Measurements from ENCODE around the gene DRC3. TPM values are rescaled to one million over a fixed set of nuclear protein-coding genes. Genes with fewer than 3 reads are reported as not detected.

The DRC3 gene
- total and polyA plus RNA-seq, 10 of the 15 experiments (the other 5 are each of a cell fraction or from before 2014, with no cell fraction given) = 0.18 to 2.3 (median 0.60) TPM; not detected in 3

GRCh38 chr17:18016426-18016825 lies 43.8 kb downstream of the DRC3 start:
- H3K36me3 ChIP-seq (ENCODE audit: control insufficient read depth in 2 of 2, insufficient read depth in 2 of 2, low read length in 1 of 2) = peaks cover 2 to 13% of the 10 kb centered on the region in 2 experiments; a peak in 3 of 4 replicates
- DNase-seq (ENCODE audit: low read depth, low spot score) (no peak), FAIRE-seq (no peak), ATAC-seq (no peak)
- H3K27ac ChIP-seq (ENCODE audit: control insufficient read depth, insufficient read depth) = no peak overlapping the region
- H3K9ac ChIP-seq (ENCODE audit: control insufficient read depth, insufficient read depth, low read length) = no peak overlapping the region
- CTCF ChIA-PET = no interaction called here
- H3K4me1 ChIP-seq (ENCODE audit: control insufficient read depth, insufficient read depth, low read length) = no peaks in the 10 kb centered on the region
- H3K79me2 ChIP-seq (ENCODE audit: control insufficient read depth, insufficient read depth, low read length) = no peaks in the 10 kb centered on the region
- POLR2A ChIA-PET = no interaction called here
- no peaks in the 10 kb centered on the region for H3K27me3 ChIP-seq (replicated peaks in 1 of 2; ENCODE audit: control insufficient read depth in 2 of 2, insufficient read depth in 2 of 2, low read length in 1 of 2)
- H3K9me3 ChIP-seq (replicated peaks; ENCODE audit: control insufficient read depth, insufficient read depth, low read length) = no peaks in the 10 kb centered on the region
- H3K4me3 ChIP-seq = no peak overlapping the region
- H4K20me1 ChIP-seq (ENCODE audit: control insufficient read depth, insufficient read depth) = no peaks in the 10 kb centered on the region
- 97% methylated on average over 12 of the region's 12 CpGs for WGBS (ENCODE audit: insufficient coverage, insufficient replicate concordance, low lambda C conversion rate, missing lambda C conversion rate)
- no peak overlapping the region for H3K4me2 ChIP-seq (ENCODE audit: control insufficient read depth, insufficient read depth)
- in situ Hi-C loops (cut with MboI) (no loop called here), intact Hi-C loops (cut with micrococcal nuclease; ENCODE audit: unreplicated experiment) (no loop called here)
- SMC1A ChIA-PET (ENCODE audit: uncharacterized antibody, unreplicated experiment) = no interaction called here
- H2AFZ ChIP-seq (ENCODE audit: control insufficient read depth, low read depth, low read length) = no peak overlapping the region
- TF ChIP-seq EGR1 (IDR thresholded peaks at IDR 0.05; ENCODE audit: borderline replicate concordance in 1 of 2, low read depth in 2 of 2, low read length in 2 of 2) = no peak
- TF ChIP-seq CBX3 (IDR thresholded peaks at IDR 0.05; ENCODE audit: borderline replicate concordance, low read depth) = no peak
- no peak for TF ChIP-seq KAT2A (conservative IDR thresholded peaks at IDR 0.05; ENCODE audit: control insufficient read depth, low read depth, low read length)
- TF ChIP-seq, protein P1, sequence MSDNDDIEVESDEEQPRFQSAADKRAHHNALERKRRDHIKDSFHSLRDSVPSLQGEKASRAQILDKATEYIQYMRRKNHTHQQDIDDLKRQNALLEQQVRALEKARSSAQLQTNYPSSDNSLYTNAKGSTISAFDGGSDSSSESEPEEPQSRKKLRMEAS (IDR thresholded peaks at IDR 0.05; ENCODE audit: low read depth, low read length) = no peak
- TF ChIP-seq POLR2AphosphoS2 (IDR thresholded peaks at IDR 0.05; ENCODE audit: low read depth, low read length) = no peak
- no peak for TF ChIP-seq ELK1 (IDR thresholded peaks at IDR 0.05; ENCODE audit: low read depth, low read length)
- no peak for TF ChIP-seq LARP7 (IDR thresholded peaks at IDR 0.05)
- RAD21 ChIA-PET (ENCODE audit: unreplicated experiment) = interaction anchor here (1.1 kb wide), 1 partner anchor 17 kb away, joined by 7 read pairs; no protein-coding TSS in a partner anchor
- BruUV-seq (replicated peaks) = no TSS peak
